Limb (tissue), 2 donors: ENCODE data around the gene PKD1.
"Not testable (repeated sequence)": the region's sequence is repeated elsewhere in the genome, so short reads cannot be mapped to it uniquely, and the experiment has no call there.

Source experiments
- DNase-seq, 2 donors: peaks; one replicate each; pipeline ENCODE4 v3.0.0-alpha.2; 2016; ENCODE audit errors: extremely low spot score in 2 of 2

Gene PKD1

GRCh38 chr16:2151188-2152091 is 15.7 kb upstream of the PKD1 start:
- DNase-seq = no peak

GRCh38 chr16:2150418-2151187 is 14.9 kb upstream of the PKD1 start:
- DNase-seq = no peak

GRCh38 chr16:2149630-2150417 is 14.1 kb upstream of the PKD1 start:
- DNase-seq = no peak

GRCh38 chr16:2148714-2149629 is 13.3 kb upstream of the PKD1 start:
- DNase-seq = no peak

GRCh38 chr16:2147981-2148671 is 12.4 kb upstream of the PKD1 start, which contains the start of gene RAB26:
TSS of gene RAB26 (plus strand) at chr16:2148625. CDS start at chr16:2148784, 159 bp downstream.
- peak in 1 of 2 donors; percentile 75 for DNase-seq

GRCh38 chr16:2147378-2147777 is 11.7 kb upstream of the PKD1 start:
- no peak for DNase-seq

GRCh38 chr16:2145843-2146242 is 10.1 kb upstream of the PKD1 start:
- no peak for DNase-seq

- peak in 1 of 2 donors; percentile 26 for DNase-seq
Measured at GRCh38 chr16:2143878-2144485, 8.3 kb upstream of the PKD1 start.

GRCh38 chr16:2142942-2143877 is 7.5 kb upstream of the PKD1 start:
- no peak for DNase-seq

- peak in 1 of 2 donors; percentile 40 for DNase-seq
Measured at GRCh38 chr16:2135071-2135470, 627 bp downstream of the PKD1 start.

GRCh38 chr16:2133797-2134196 is 1.9 kb downstream of the PKD1 start:
- not testable (repeated sequence) for DNase-seq

GRCh38 chr16:2129890-2130447 is 5.7 kb downstream of the PKD1 start:
- DNase-seq = not testable (repeated sequence)

GRCh38 chr16:2129251-2129650 is 6.4 kb downstream of the PKD1 start:
- not testable (repeated sequence) for DNase-seq

- peak in 1 of 2 donors; percentile 48 for DNase-seq
Measured at GRCh38 chr16:2127630-2128280, 7.9 kb downstream of the PKD1 start.

GRCh38 chr16:2126928-2127556 is 8.7 kb downstream of the PKD1 start:
- DNase-seq = not testable (repeated sequence)

- DNase-seq = peak in 1 of 2 donors; percentile 53
Measured at GRCh38 chr16:2126161-2126743, 9.4 kb downstream of the PKD1 start.
